Erythroblast (primary cell): Measurements from ENCODE around the gene RETREG2.

ENCODE experiments used
- GATA1 ChIP-seq: IDR thresholded peaks from 2 replicates; pipeline ENCODE4 v1.6.1; 2011; ENCODE audit warnings: low read depth, mild to moderate bottlenecking, control low read depth, low read length, moderate library complexity
- POLR2A ChIP-seq: IDR thresholded peaks from 2 replicates; pipeline ENCODE4 v1.6.1; 2011; ENCODE audit warnings: mild to moderate bottlenecking, low read length

GRCh38 chr2:219184121-219184520 is 6.0 kb downstream of the RETREG2 start:
- TF ChIP-seq POLR2A (no peak), GATA1 (no peak)
